GM12878 (cell line): Measurements from ENCODE around the gene CAMKMT.

ENCODE experiments used
- BRCA1 ChIP-seq: IDR thresholded peaks from 2 replicates; pipeline ENCODE4 v1.6.1; 2011; ENCODE audit warnings: low read depth, low read length, improper control_type of control experiment
- CBX3 ChIP-seq: fragments of 200-600 bp; sonication (generic); IDR thresholded peaks from 2 replicates; pipeline ENCODE4 v1.6.1; 2016; ENCODE audit warnings: low read depth, borderline replicate concordance
- ELK1 ChIP-seq: IDR thresholded peaks from 2 replicates; pipeline ENCODE4 v1.6.1; 2012; ENCODE audit warnings: low read depth, low read length, improper control_type of control experiment
- NBN ChIP-seq: fragments of 450-650 bp; IDR thresholded peaks from 2 replicates; pipeline ENCODE4 v1.6.1; 2016
- RCOR1 ChIP-seq: conservative IDR thresholded peaks from 2 replicates; pipeline ENCODE4 v1.6.1; 2012; ENCODE audit warnings: low read depth, low read length, improper control_type of control experiment
- USF1 ChIP-seq: IDR thresholded peaks from 2 replicates; pipeline ENCODE4 v1.6.1; 2011; ENCODE audit warnings: borderline replicate concordance, low read depth, mild to moderate bottlenecking, moderate library complexity, mixed read lengths, low read length; ENCODE audit not compliant: insufficient read depth; ENCODE audit errors: extremely low read length
- TF ChIP-seq, protein P1 (sequence below), 3 experiments: IDR thresholded peaks in 2 of 3; conservative IDR thresholded peaks in 1 of 3; 2 replicates each; pipeline ENCODE4 v1.5.1; 2011; ENCODE audit warnings: low read depth in 3 of 3, low read length in 3 of 3, mild to moderate bottlenecking in 3 of 3, control low read depth in 2 of 3, moderate library complexity in 2 of 3, inconsistent platforms in 1 of 3, mixed read lengths in 1 of 3; ENCODE audit not compliant: control insufficient read depth in 2 of 3, insufficient read depth in 1 of 3; ENCODE audit errors: extremely low read depth in 1 of 3

- TF ChIP-seq USF1 (no peak), BRCA1 (no peak), NBN (no peak), RCOR1 (no peak), CBX3 (no peak), ELK1 (no peak)
- TF ChIP-seq, protein P1, sequence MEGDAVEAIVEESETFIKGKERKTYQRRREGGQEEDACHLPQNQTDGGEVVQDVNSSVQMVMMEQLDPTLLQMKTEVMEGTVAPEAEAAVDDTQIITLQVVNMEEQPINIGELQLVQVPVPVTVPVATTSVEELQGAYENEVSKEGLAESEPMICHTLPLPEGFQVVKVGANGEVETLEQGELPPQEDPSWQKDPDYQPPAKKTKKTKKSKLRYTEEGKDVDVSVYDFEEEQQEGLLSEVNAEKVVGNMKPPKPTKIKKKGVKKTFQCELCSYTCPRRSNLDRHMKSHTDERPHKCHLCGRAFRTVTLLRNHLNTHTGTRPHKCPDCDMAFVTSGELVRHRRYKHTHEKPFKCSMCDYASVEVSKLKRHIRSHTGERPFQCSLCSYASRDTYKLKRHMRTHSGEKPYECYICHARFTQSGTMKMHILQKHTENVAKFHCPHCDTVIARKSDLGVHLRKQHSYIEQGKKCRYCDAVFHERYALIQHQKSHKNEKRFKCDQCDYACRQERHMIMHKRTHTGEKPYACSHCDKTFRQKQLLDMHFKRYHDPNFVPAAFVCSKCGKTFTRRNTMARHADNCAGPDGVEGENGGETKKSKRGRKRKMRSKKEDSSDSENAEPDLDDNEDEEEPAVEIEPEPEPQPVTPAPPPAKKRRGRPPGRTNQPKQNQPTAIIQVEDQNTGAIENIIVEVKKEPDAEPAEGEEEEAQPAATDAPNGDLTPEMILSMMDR (IDR thresholded peaks at IDR 0.05 in 2 of 3, conservative IDR thresholded peaks at IDR 0.05 in 1 of 3; ENCODE audit: control insufficient read depth in 2 of 3, extremely low read depth in 1 of 3, insufficient read depth in 1 of 3, low read depth in 3 of 3, low read length in 3 of 3): no peak
Observed at GRCh38 chr2:44671916-44672315, 310.2 kb downstream of the CAMKMT start.
